H1 (cell line): Measurements from ENCODE around the gene YBX1. TPM values are rescaled to one million over a fixed set of nuclear protein-coding genes. Genes with fewer than 3 reads are reported as not detected.

Source experiments
- CTCF ChIA-PET: fragments of 300-600 bp; sonication (Branson Sonifier 250); formaldehyde crosslinking; loops from one replicate; lab custom pipeline; 2021; ENCODE audit not compliant: partially characterized antibody; lab: Charles Lee
- POLR2A ChIA-PET: fragments of 300-600 bp; sonication (Branson Sonifier 250); formaldehyde crosslinking; loops from one replicate; lab custom pipeline; 2021; ENCODE audit warnings: inconsistent platforms; ENCODE audit not compliant: partially characterized antibody; lab: Charles Lee
- DNase-seq, 2 experiments: peaks; one replicate each; pipeline versions ENCODE4 v3.0.0 to v3.0.0-alpha.2; 2010 to 2022; ENCODE audit warnings: low spot score in 2 of 2, low read depth in 1 of 2, mixed read lengths in 1 of 2
- FAIRE-seq: peaks from 2 replicates; lab custom pipeline; 2011; peaks lifted over from hg19 to GRCh38; lab: Jason Lieb, UNC
- H2AFZ ChIP-seq: 2 replicates; pipeline ENCODE4 v1.8.1; 2012; ENCODE audit warnings: low read length, inconsistent platforms
- H2AK5ac ChIP-seq: 2 replicates; pipeline ENCODE4 v1.6.1; 2013; ENCODE audit warnings: low read depth, low read length
- H2BK120ac ChIP-seq: replicated peaks from 2 replicates; pipeline ENCODE3; 2013; ENCODE audit warnings: low read depth, low read length, inconsistent platforms
- H2BK12ac ChIP-seq: 2 replicates; pipeline ENCODE4 v1.6.1; 2013; ENCODE audit warnings: low read depth, low read length
- H2BK15ac ChIP-seq: 2 replicates; pipeline ENCODE4 v1.6.1; 2013; ENCODE audit warnings: low read length
- H2BK20ac ChIP-seq: 2 replicates; pipeline ENCODE4 v1.6.1; 2013; ENCODE audit warnings: low read length
- H2BK5ac ChIP-seq: 2 replicates; pipeline ENCODE4 v1.6.1; 2013; ENCODE audit warnings: low read depth, low read length
- H3K14ac ChIP-seq: 2 replicates; pipeline ENCODE4 v1.6.1; 2013; ENCODE audit warnings: inconsistent platforms; ENCODE audit not compliant: insufficient read length
- H3K18ac ChIP-seq: 2 replicates; pipeline ENCODE4 v1.6.1; 2013; ENCODE audit warnings: low read length; ENCODE audit errors: extremely low read depth
- H3K23ac ChIP-seq: 2 replicates; pipeline ENCODE4 v1.6.1; 2013; ENCODE audit warnings: inconsistent platforms; ENCODE audit not compliant: insufficient read length
- H3K23me2 ChIP-seq: 2 replicates; pipeline ENCODE4 v1.6.1; 2013; ENCODE audit warnings: low read depth, low read length
- H3K27ac ChIP-seq: 2 replicates; pipeline ENCODE4 v1.6.1; 2011; ENCODE audit warnings: low read depth, low read length, inconsistent platforms
- H3K27me3 ChIP-seq, 4 experiments: replicated peaks in 1 of 4; 1 replicate in 1 of 4; 2 replicates in 3 of 4; pipeline versions ENCODE4 v1.6.1 to v1.8.1; 2011 to 2013; ENCODE audit warnings: low read length in 3 of 4, mild to moderate bottlenecking in 3 of 4, inconsistent platforms in 2 of 4, mixed read lengths in 2 of 4, moderate library complexity in 1 of 4; ENCODE audit not compliant: control insufficient read depth in 3 of 4, insufficient read depth in 3 of 4; ENCODE audit errors: extremely low read depth in 1 of 4
- H3K36me3 ChIP-seq, 4 experiments: 2 replicates each; pipeline versions ENCODE4 v1.6.1 to v1.8.1; 2011 to 2013; ENCODE audit warnings: mild to moderate bottlenecking in 4 of 4, low read length in 3 of 4, moderate library complexity in 2 of 4, control low read depth in 1 of 4, inconsistent platforms in 1 of 4; ENCODE audit not compliant: insufficient read depth in 4 of 4, control insufficient read depth in 2 of 4
- H3K4ac ChIP-seq: replicated peaks from 2 replicates; pipeline ENCODE3; 2013; ENCODE audit warnings: low read length, low read depth, mixed read lengths, inconsistent platforms; ENCODE audit not compliant: insufficient read length
- H3K4me1 ChIP-seq, 4 experiments: replicated peaks in 1 of 4; 1 replicate in 1 of 4; 2 replicates in 3 of 4; pipeline versions ENCODE4 v1.6.1 to v1.8.1; 2011 to 2013; ENCODE audit warnings: low read length in 3 of 4, inconsistent platforms in 2 of 4, mixed read lengths in 1 of 4; ENCODE audit not compliant: insufficient read depth in 4 of 4, control insufficient read depth in 3 of 4
- H3K4me2 ChIP-seq, 2 experiments: 2 replicates each; pipeline versions ENCODE4 v1.6.1 to v1.8.1; 2011 to 2013; ENCODE audit warnings: low read depth in 2 of 2, low read length in 2 of 2, control low read depth in 1 of 2, inconsistent platforms in 1 of 2, mild to moderate bottlenecking in 1 of 2; ENCODE audit not compliant: insufficient read depth in 1 of 2
- H3K4me3 ChIP-seq, 4 experiments: fragments of 200-600, 300-600 bp in 1 of 4; sonication (generic), shearing (Covaris generic), sonication (Bioruptor Twin) in 1 of 4; 2 replicates each; pipeline versions ENCODE4 v1.5.1 to v1.8.1; 2011 to 2016; ENCODE audit warnings: low read length in 4 of 4, low read depth in 3 of 4, control low read depth in 2 of 4, inconsistent platforms in 2 of 4, mild to moderate bottlenecking in 2 of 4, mixed read lengths in 1 of 4, moderate library complexity in 1 of 4; ENCODE audit not compliant: insufficient read depth in 2 of 4; ENCODE audit errors: extremely low read depth in 1 of 4
- H3K56ac ChIP-seq: replicated peaks from 2 replicates; pipeline ENCODE3; 2013; ENCODE audit warnings: low read depth, mild to moderate bottlenecking, mixed read lengths, low read length, inconsistent platforms; ENCODE audit not compliant: insufficient read length
- H3K79me1 ChIP-seq: 2 replicates; pipeline ENCODE4 v1.6.1; 2013; ENCODE audit warnings: low read depth, low read length, control low read depth
- H3K79me2 ChIP-seq, 2 experiments: 2 replicates each; pipeline versions ENCODE4 v1.6.1 to v1.8.1; 2012 to 2013; ENCODE audit warnings: low read length in 2 of 2, mild to moderate bottlenecking in 2 of 2, inconsistent platforms in 1 of 2; ENCODE audit not compliant: insufficient read depth in 2 of 2, control insufficient read depth in 1 of 2
- H3K9ac ChIP-seq, 4 experiments: replicated peaks in 1 of 4; 1 replicate in 1 of 4; 2 replicates in 3 of 4; pipeline versions ENCODE4 v1.6.1 to v1.8.1; 2011 to 2013; ENCODE audit warnings: low read depth in 3 of 4, low read length in 3 of 4, control low read depth in 2 of 4, mild to moderate bottlenecking in 2 of 4, moderate library complexity in 2 of 4, inconsistent platforms in 1 of 4; ENCODE audit errors: extremely low read depth in 1 of 4
- H3K9me3 ChIP-seq, 2 experiments: 2 replicates each; pipeline versions ENCODE4 v1.6.1 to v1.8.1; 2012 to 2013; ENCODE audit warnings: mild to moderate bottlenecking in 2 of 2, moderate library complexity in 2 of 2, control low read depth in 1 of 2, inconsistent platforms in 1 of 2, low read depth in 1 of 2, low read length in 1 of 2, mixed read lengths in 1 of 2; ENCODE audit not compliant: insufficient read depth in 2 of 2
- H4K20me1 ChIP-seq, 2 experiments: replicated peaks in 1 of 2; 2 replicates each; pipeline versions ENCODE3 to v1.8.1; 2011 to 2013; ENCODE audit warnings: inconsistent platforms in 2 of 2, low read length in 2 of 2, mild to moderate bottlenecking in 1 of 2; ENCODE audit not compliant: insufficient read depth in 2 of 2, control insufficient read depth in 1 of 2
- H4K5ac ChIP-seq: 2 replicates; pipeline ENCODE4 v1.6.1; 2013; ENCODE audit warnings: low read length, low read depth, mixed read lengths, inconsistent platforms; ENCODE audit not compliant: insufficient read length
- H4K8ac ChIP-seq: 2 replicates; pipeline ENCODE4 v1.8.0; 2013; ENCODE audit warnings: mild to moderate bottlenecking, moderate library complexity, low read length, inconsistent platforms; ENCODE audit not compliant: insufficient read depth; ENCODE audit errors: extremely low read depth
- H4K91ac ChIP-seq: replicated peaks from 2 replicates; pipeline ENCODE3; 2013; ENCODE audit warnings: low read length, mixed read lengths, inconsistent platforms; ENCODE audit not compliant: insufficient read length
- EZH2 ChIP-seq: fragments of 200-600 bp; sonication (generic); IDR thresholded peaks from 2 replicates; pipeline ENCODE4 v1.7.1; 2012; ENCODE audit warnings: low read depth, mild to moderate bottlenecking, moderate library complexity, low read length, inconsistent platforms; ENCODE audit not compliant: severe bottlenecking
- KDM1A ChIP-seq: fragments of 200-600, 300-600 bp; sonication (generic); IDR thresholded peaks from 2 replicates; pipeline ENCODE4 v1.7.1; 2016; ENCODE audit warnings: mild to moderate bottlenecking, low read length, borderline replicate concordance
- KDM5A ChIP-seq: fragments of 200-600 bp; IDR thresholded peaks from 2 replicates; pipeline ENCODE4 v1.7.1; 2012; ENCODE audit warnings: mild to moderate bottlenecking, low read length, inconsistent platforms, mixed read lengths
- POLR2AphosphoS5 ChIP-seq: IDR thresholded peaks from 2 replicates; pipeline ENCODE4 v1.6.1; 2011; ENCODE audit warnings: low read depth, low read length
- TEAD4 ChIP-seq: IDR thresholded peaks from 2 replicates; pipeline ENCODE4 v1.6.1; 2012; ENCODE audit warnings: low read depth, low read length, inconsistent platforms, mixed read lengths
- polyA plus RNA-seq, 7 experiments: library from polyadenylated mRNA; depleted of rRNA in 3 of 7; stranded (reverse) in 5 of 7; unstranded in 2 of 7; fragments of >200 nt in 5 of 7; fragments of 200-250 nt in 2 of 7; gene quantifications; 1 replicate in 5 of 7; 2 replicates in 1 of 7; 4 replicates in 1 of 7; pipeline versions ENCODE4 v1.2.1 to v1.2.3, GENCODE V29; 2011 to 2013; ENCODE audit warnings: missing spikeins in 2 of 7, mixed read lengths in 2 of 7
- total RNA-seq: library from RNA; stranded (reverse); fragmentation: NEBNext Ultra II Directional; extraction: Animal tissue kit (Norgen Biotek cat#: 25700); gene quantifications from 2 replicates; pipeline ENCODE4 v1.2.1, GENCODE V29; 2021

YBX1 gene
- total and polyA plus RNA-seq, 2 of the 8 experiments (the other 6 are each of a cell fraction or from before 2014, with no cell fraction given) = 438 to 1,219 TPM

GRCh38 chr1:42713293-42713692 lies 31.1 kb downstream of the YBX1 start:
- no peak overlapping the region for H2BK5ac ChIP-seq
- H2AK5ac ChIP-seq = no peak overlapping the region
- H3K23me2 ChIP-seq = no peaks in the 10 kb centered on the region; the same call in 1 of the 2 replicates
- H3K4me1 ChIP-seq = no peaks in the 10 kb centered on the region
- no peak overlapping the region for H4K91ac ChIP-seq
- H3K14ac ChIP-seq = no peak overlapping the region
- ChIA-PET CTCF (interaction anchor here (0.9 kb wide), 1 partner anchor 15 kb away, joined by 4 read pairs; no protein-coding TSS in a partner anchor), POLR2A (interaction anchor here (0.9 to 1.1 kb wide), 2 partner anchors 11 to 21 kb away, joined by 3 read pairs; no protein-coding TSS in a partner anchor)
- no peak overlapping the region for H3K27ac ChIP-seq
- no peak overlapping the region for H3K4me2 ChIP-seq
- H3K36me3 ChIP-seq = peaks cover 0 to 3% (median 0%) of the 10 kb centered on the region in 4 experiments; a peak in 1 of 8 replicates
- H2BK20ac ChIP-seq = no peak overlapping the region
- no peak overlapping the region for H3K4me3 ChIP-seq
- no peak overlapping the region for H3K18ac ChIP-seq
- peaks cover 0 to 35% of the 10 kb centered on the region in 2 experiments; a peak in 2 of 4 replicates for H3K79me2 ChIP-seq
- H4K20me1 ChIP-seq = peaks cover 0 to 9% of the 10 kb centered on the region in 2 experiments
- TF ChIP-seq EZH2 (no peak), KDM1A (no peak), POLR2AphosphoS5 (no peak), TEAD4 (no peak), KDM5A (no peak)
- no peak overlapping the region for H4K5ac ChIP-seq
- H2BK120ac ChIP-seq = no peak overlapping the region
- DNase-seq (no peak), FAIRE-seq (no peak)
- no peak overlapping the region for H4K8ac ChIP-seq
- no peak overlapping the region for H2BK15ac ChIP-seq
- no peak overlapping the region for H3K56ac ChIP-seq
- H3K4ac ChIP-seq = no peak overlapping the region
- H3K79me1 ChIP-seq = no peaks in the 10 kb centered on the region; the same call in 1 of the 2 replicates
- no peak overlapping the region for H3K9ac ChIP-seq
- H3K9me3 ChIP-seq = no peaks in the 10 kb centered on the region
- H3K23ac ChIP-seq = no peak overlapping the region
- H3K27me3 ChIP-seq = no peaks in the 10 kb centered on the region
- no peak overlapping the region for H2BK12ac ChIP-seq
- no peak overlapping the region for H2AFZ ChIP-seq
